Psoas muscle (tissue), 8 donors: ENCODE data around the gene DPP9. TPM values are rescaled to one million over a fixed set of nuclear protein-coding genes. Genes with fewer than 3 reads are reported as not detected.

ENCODE experiments used
- ATAC-seq, 4 donors: fragments of 200-7000 bp; cut with Tn5 transposase; one replicate each; pipeline ENCODE4 v1.9.1; 2020; ENCODE audit warnings: moderate library complexity in 3 of 4, mild to moderate bottlenecking in 2 of 4
- DNase-seq, 2 donors: peaks; one replicate each; pipeline ENCODE4 v3.0.0-alpha.2; 2020
- H3K27ac ChIP-seq: fragments of 200-600 bp; one replicate; pipeline ENCODE4 v1.8.0; 2022
- H3K27me3 ChIP-seq, 3 donors: fragments of 200-600 bp in 1 of 3; one replicate each; pipeline versions ENCODE4 v1.6.1 to v1.8.0; 2013 to 2022; ENCODE audit warnings: low read length in 2 of 3, mild to moderate bottlenecking in 2 of 3, moderate library complexity in 1 of 3; ENCODE audit not compliant: insufficient read depth in 3 of 3
- H3K36me3 ChIP-seq, 2 donors: fragments of 200-600 bp in 1 of 2; one replicate each; pipeline versions ENCODE4 v1.6.1 to v1.8.0; 2013 to 2022; ENCODE audit warnings: low read depth in 1 of 2, mild to moderate bottlenecking in 1 of 2, moderate library complexity in 1 of 2; ENCODE audit not compliant: insufficient read depth in 1 of 2
- H3K4me1 ChIP-seq: fragments of 200-600 bp; one replicate; pipeline ENCODE4 v1.8.0; 2022
- H3K4me3 ChIP-seq: fragments of 200-600 bp; one replicate; pipeline ENCODE4 v1.8.0; 2022; ENCODE audit warnings: mild to moderate bottlenecking
- H3K9me3 ChIP-seq: fragments of 200-600 bp; one replicate; pipeline ENCODE4 v1.8.0; 2022
- WGBS, 3 donors: extraction: QIAGEN DNeasy Blood & Tissue Kit; methylation state at CpG; one replicate each; pipeline versions ENCODE4 v1.1.6 to v1.1.7; 2013; 5-methylcytosine and 5-hydroxymethylcytosine counted together
- intact Hi-C, 2 donors: fragments of 100-400 bp; cut with DNase I; formaldehyde crosslinking; loops; one replicate each; pipeline versions ENCODE4 v1.11.0 to v1.14.2; 2022
- polyA plus RNA-seq, 3 donors: library from polyadenylated mRNA; stranded (reverse); fragments of 200-250 nt; gene quantifications; one replicate each; pipeline ENCODE4 v1.2.3, GENCODE V29; 2013
- total RNA-seq, 4 donors: library from RNA; stranded (reverse); fragmentation: NEBNext Ultra II Directional in 2 of 4; extraction: Animal tissue kit (Norgen Biotek cat#: 25700) in 2 of 4; gene quantifications; one replicate each; pipeline versions ENCODE4 v1.2.1 to v1.2.4, GENCODE V29; 2021 to 2023
- TF ChIP-seq, protein P1 (sequence below): fragments of 200-600 bp; IDR thresholded peaks from one replicate; pipeline ENCODE4 v1.8.0; 2022; ENCODE audit warnings: antibody characterized with exemption
- donor health status: healthy with polysubstance abuse.
- donor health status: DM: no; HTN: no; CAD: no; lungs with moderate emphysema.
- donor health status: Bipolar disorder and iron deficiency.
- donor health status: healthy.
- donor health status: DM: yes; HTN: yes; CAD: no.
- donor health status: DM: no; HTN: no; CAD: no.
- donor health status: DM: no; HTN: no; CAD: no.
- donor health status: DM: yes; HTN: yes; CAD: no.

The DPP9 gene
- total and polyA plus RNA-seq, 7 donors = 55.9 to 138 (median 90.3) TPM

DNA sequence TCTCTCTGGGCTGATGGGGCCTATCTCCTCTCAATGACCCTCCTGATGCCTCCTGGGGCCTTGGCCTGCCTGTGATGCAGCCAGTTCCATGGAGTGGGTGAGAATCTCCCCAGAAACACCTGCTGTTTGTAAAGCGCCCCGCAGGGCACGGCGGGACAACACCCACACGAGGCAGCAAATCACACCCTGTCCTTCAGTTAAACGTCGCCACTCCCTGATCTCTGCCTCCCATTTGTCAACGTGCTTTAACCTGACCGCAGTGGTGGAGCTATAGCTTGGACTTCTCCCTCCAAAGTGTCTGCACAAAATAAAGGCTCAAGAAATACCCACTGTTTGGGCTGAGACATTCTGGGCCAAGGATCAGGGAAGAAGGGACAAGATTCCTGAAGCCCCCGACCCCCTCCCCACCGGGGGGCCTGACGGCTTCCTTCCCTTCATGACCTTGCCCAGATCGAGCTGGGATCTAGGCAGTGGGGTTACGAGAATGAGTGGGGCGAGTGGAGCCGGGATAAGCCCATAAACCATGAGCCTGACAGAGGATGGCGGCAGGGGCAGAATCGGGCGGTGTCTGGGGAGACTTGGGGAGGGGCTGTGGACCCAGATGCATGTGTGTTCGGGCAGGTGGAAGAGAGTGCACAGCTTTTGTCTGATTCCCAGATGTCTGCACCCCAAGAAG, 61.5 kb downstream of the DPP9 start:
- TF ChIP-seq, protein P1, sequence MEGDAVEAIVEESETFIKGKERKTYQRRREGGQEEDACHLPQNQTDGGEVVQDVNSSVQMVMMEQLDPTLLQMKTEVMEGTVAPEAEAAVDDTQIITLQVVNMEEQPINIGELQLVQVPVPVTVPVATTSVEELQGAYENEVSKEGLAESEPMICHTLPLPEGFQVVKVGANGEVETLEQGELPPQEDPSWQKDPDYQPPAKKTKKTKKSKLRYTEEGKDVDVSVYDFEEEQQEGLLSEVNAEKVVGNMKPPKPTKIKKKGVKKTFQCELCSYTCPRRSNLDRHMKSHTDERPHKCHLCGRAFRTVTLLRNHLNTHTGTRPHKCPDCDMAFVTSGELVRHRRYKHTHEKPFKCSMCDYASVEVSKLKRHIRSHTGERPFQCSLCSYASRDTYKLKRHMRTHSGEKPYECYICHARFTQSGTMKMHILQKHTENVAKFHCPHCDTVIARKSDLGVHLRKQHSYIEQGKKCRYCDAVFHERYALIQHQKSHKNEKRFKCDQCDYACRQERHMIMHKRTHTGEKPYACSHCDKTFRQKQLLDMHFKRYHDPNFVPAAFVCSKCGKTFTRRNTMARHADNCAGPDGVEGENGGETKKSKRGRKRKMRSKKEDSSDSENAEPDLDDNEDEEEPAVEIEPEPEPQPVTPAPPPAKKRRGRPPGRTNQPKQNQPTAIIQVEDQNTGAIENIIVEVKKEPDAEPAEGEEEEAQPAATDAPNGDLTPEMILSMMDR = no peak
- H3K9me3 ChIP-seq = no peaks in the 10 kb centered on the region
- no peak overlapping the region for H3K27ac ChIP-seq
- ATAC-seq (no peak), DNase-seq (no peak)
- 82 to 86% (median 84%) methylated on average over 19 to 20 of the region's 20 CpGs for WGBS, 3 donors
- H3K4me1 ChIP-seq = no peaks in the 10 kb centered on the region
- peaks cover 0 to 90% of the 10 kb centered on the region in 2 donors for H3K36me3 ChIP-seq
- intact Hi-C loops = loop anchor here in 1 of 2 donors (10.0 kb wide), 1 partner anchor 123 kb away; no protein-coding TSS in a partner anchor
- no peak overlapping the region for H3K4me3 ChIP-seq
- no peaks in the 10 kb centered on the region for H3K27me3 ChIP-seq

DNA sequence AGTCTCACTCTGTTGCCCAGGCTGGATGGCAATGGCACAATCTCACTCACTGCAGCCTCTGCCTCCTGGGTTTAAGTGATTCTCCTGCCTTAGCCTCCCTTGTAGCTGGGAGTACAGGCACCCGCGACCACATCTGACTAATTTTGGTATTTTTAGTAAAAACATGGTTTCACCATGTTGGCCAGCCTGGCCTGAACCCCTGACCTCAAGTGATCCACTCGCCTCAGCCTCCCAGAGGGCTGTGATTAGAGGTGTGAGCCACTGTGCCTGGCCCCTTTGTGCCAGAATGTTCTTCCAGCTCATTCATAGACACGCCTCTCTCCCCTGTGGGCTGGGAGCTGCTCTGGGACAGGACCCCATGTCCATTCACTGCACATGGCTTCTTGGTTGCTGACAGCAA, 62.6 kb downstream of the DPP9 start:
- no peaks in the 10 kb centered on the region for H3K9me3 ChIP-seq
- TF ChIP-seq, protein P1 = no peak
- no peak overlapping the region for H3K27ac ChIP-seq
- no peaks in the 10 kb centered on the region for H3K27me3 ChIP-seq
- ATAC-seq (peak in 1 of 4 donors; percentile 30), DNase-seq (no peak)
- H3K4me3 ChIP-seq = no peak overlapping the region
- intact Hi-C loops = loop anchor here in 1 of 2 donors (10.0 kb wide), 1 partner anchor 124 kb away; no protein-coding TSS in a partner anchor
- no peaks in the 10 kb centered on the region for H3K4me1 ChIP-seq
- 74 to 90% (median 83%) methylated on average over 4 of the region's 4 CpGs for WGBS, 3 donors
- peaks cover 0 to 90% of the 10 kb centered on the region in 2 donors for H3K36me3 ChIP-seq

DNA sequence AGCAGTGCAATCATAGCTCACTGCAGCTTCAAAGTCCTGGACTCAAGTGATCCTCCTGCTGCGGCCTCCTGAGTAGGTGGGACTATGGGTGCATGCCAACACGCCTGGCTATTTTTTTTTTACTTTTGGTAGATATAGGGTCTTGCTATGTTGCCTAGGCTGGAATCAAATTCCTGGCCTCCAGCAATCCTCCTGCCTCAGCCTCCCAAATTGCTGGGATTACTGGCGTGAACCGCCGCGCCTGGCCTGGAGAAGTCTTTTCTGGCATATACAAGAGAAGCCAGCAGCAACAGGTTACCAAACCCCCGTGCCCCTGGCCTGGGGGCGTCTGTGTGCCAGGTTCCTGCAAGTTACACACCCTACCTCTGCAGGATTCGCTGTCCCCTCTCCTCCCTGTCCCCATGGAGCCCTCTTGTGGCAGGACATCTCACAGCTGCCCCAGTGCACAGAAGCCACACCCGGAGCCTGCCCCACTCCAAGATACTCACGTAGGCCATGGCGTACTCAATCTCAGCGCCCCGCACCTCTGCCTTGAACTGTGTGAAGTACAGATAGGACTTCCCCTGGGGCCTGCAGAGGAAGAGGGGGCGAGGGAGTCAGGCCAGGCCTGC, 63.4 kb downstream of the DPP9 start:
- ATAC-seq = peak; percentile 56 to 76 (median 74)
- no peaks in the 10 kb centered on the region for H3K9me3 ChIP-seq
- intact Hi-C loops = loop anchor here in 1 of 2 donors (10.0 kb wide), 1 partner anchor 125 kb away; no protein-coding TSS in a partner anchor
- H3K4me1 ChIP-seq = no peaks in the 10 kb centered on the region
- WGBS, 3 donors = 85 to 88% (median 85%) methylated on average over 15 of the region's 15 CpGs
- peaks cover 0 to 90% of the 10 kb centered on the region in 2 donors for H3K36me3 ChIP-seq
- H3K27me3 ChIP-seq = no peaks in the 10 kb centered on the region
- H3K27ac ChIP-seq = no peak overlapping the region
- DNase-seq = no peak
- TF ChIP-seq, protein P1 = peak; percentile 42
- H3K4me3 ChIP-seq = no peak overlapping the region

DNA sequence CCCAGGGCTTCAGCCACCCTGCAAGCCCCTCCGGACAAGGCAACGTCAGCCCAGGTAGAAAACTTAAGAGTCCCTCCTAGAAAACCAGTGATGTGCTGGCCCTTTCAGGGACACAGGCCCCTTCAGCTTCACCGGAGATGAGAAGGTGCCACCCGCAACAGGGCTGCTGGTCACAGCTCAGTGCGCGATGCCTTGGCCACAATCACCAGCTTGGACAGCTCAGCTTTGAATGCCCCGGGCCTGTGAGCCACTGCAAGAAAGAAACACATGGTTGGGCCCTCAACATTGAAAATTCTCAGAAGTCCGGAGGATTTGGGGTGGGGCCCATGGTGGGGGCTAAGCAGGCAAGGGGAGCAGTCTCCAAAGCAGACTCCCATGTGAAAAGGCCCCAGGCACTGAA, 65.8 kb downstream of the DPP9 start:
- Histone ChIP-seq H3K9me3 (no peaks in the 10 kb centered on the region), H3K27ac (no peak overlapping the region), H3K27me3 (no peaks in the 10 kb centered on the region), H3K4me1 (peaks cover 8% of the 10 kb centered on the region), H3K4me3 (no peak overlapping the region), H3K36me3 (peaks cover 0 to 76% of the 10 kb centered on the region in 2 donors)
- WGBS, 3 donors = 84 to 95% (median 95%) methylated on average over 8 of the region's 8 CpGs
- intact Hi-C loops = no loop called here
- ATAC-seq = no peak
- TF ChIP-seq, protein P1 = no peak
- DNase-seq = no peak
